ENCODE data around the gene BNC2.

DNA sequence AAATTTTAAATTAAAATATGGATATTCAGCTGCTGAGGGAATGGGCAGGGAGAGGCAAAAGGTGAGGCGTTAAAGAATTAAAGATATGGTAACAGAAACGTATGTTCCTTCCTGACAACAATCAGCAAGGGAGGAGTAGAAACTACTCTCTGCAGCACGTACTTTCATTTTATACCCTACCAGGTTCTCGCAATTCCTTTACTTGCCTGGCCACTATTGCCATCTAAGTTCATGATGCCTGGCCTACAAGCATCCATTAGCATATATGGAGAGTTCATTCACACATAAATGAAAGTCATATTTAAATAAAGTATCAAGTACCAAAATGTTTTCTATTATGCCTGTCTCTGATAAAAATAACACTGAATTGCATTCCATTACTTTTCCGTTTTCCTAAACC is 125.1 kb downstream of the BNC2 start:
- TF ChIP-seq EZH2 (IDR thresholded peaks at IDR 0.05; ENCODE audit: low read depth), result no peak
- TF ChIP-seq, protein P1, sequence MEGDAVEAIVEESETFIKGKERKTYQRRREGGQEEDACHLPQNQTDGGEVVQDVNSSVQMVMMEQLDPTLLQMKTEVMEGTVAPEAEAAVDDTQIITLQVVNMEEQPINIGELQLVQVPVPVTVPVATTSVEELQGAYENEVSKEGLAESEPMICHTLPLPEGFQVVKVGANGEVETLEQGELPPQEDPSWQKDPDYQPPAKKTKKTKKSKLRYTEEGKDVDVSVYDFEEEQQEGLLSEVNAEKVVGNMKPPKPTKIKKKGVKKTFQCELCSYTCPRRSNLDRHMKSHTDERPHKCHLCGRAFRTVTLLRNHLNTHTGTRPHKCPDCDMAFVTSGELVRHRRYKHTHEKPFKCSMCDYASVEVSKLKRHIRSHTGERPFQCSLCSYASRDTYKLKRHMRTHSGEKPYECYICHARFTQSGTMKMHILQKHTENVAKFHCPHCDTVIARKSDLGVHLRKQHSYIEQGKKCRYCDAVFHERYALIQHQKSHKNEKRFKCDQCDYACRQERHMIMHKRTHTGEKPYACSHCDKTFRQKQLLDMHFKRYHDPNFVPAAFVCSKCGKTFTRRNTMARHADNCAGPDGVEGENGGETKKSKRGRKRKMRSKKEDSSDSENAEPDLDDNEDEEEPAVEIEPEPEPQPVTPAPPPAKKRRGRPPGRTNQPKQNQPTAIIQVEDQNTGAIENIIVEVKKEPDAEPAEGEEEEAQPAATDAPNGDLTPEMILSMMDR (conservative IDR thresholded peaks at IDR 0.05), result no peak

Measured in PC-9 (cell line).